Transverse colon (tissue), 4 donors: ENCODE measurements around the gene VAV2. TPM values are rescaled to one million over a fixed set of nuclear protein-coding genes. Genes with fewer than 3 reads are reported as not detected.

Experiments used
- DNase-seq: peaks from one replicate; pipeline ENCODE4 v3.0.0-alpha.2; 2019
- H3K27ac ChIP-seq, 4 donors: fragments of 200-600 bp; sonication (generic); 2 replicates each; pipeline ENCODE4 v1.5.1; 2016 to 2018; ENCODE audit warnings: inconsistent platforms in 4 of 4
- H3K27me3 ChIP-seq: fragments of 200-600 bp; sonication (generic); 2 replicates; pipeline ENCODE4 v1.5.1; 2017; ENCODE audit warnings: inconsistent platforms
- H3K36me3 ChIP-seq, 4 donors: fragments of 200-600 bp; sonication (generic); 2 replicates each; pipeline ENCODE4 v1.5.1; 2017 to 2019; ENCODE audit warnings: inconsistent platforms in 4 of 4
- H3K4me1 ChIP-seq, 4 donors: fragments of 200-600 bp; sonication (generic); 2 replicates each; pipeline ENCODE4 v1.5.1; 2017 to 2020; ENCODE audit warnings: inconsistent platforms in 4 of 4
- H3K4me3 ChIP-seq, 4 donors: fragments of 200-600 bp; sonication (generic); 1 replicate in 1 of 4; 2 replicates in 3 of 4; pipeline versions ENCODE4 v1.5.1 to v1.6.1; 2017 to 2019; ENCODE audit warnings: inconsistent platforms in 4 of 4
- H3K9me3 ChIP-seq, 2 donors: fragments of 200-600 bp; sonication (generic); 2 replicates each; pipeline ENCODE4 v1.5.1; 2017 to 2019; ENCODE audit warnings: inconsistent platforms in 2 of 2
- EP300 ChIP-seq: sonication (generic); formaldehyde crosslinking; IDR thresholded peaks from one replicate; pipeline ENCODE4 v1.6.1; 2017; ENCODE audit warnings: antibody characterized with exemption, low read depth
- POLR2A ChIP-seq: fragments of 450-650 bp; IDR thresholded peaks from one replicate; pipeline ENCODE4 v1.6.1; 2016; ENCODE audit warnings: antibody characterized with exemption, mild to moderate bottlenecking, moderate library complexity
- POLR2AphosphoS5 ChIP-seq, 3 donors: sonication (generic); formaldehyde crosslinking; IDR thresholded peaks; one replicate each; pipeline ENCODE4 v1.6.1; 2016; ENCODE audit warnings: antibody characterized with exemption in 3 of 3
- WGBS, 2 donors: methylation state at CpG; one replicate each; pipeline ENCODE4 v1.1.5; 2018; ENCODE audit warnings: low coverage in 1 of 2; 5-methylcytosine and 5-hydroxymethylcytosine counted together
- in situ Hi-C, 4 donors: fragments of 200-750 bp; cut with MboI; loops; one replicate each; pipeline versions ENCODE4 v1.15.0 to v1.15.1; 2017; ENCODE audit warnings: low sequenced_read_pairs in 3 of 4, low pct_ligation_motif_present in 1 of 4, low pct_unique_long_range_greater_than_20kb in 1 of 4
- intact Hi-C: fragments of 100-400 bp; cut with DNase I; formaldehyde crosslinking; loops from one replicate; pipeline ENCODE4 v1.15.1; 2023; ENCODE audit warnings: low total_unique reads
- total RNA-seq, 4 donors: library from RNA; depleted of rRNA; stranded (reverse); fragments of >200 nt; gene quantifications; one replicate each; pipeline ENCODE4 v1.1.0, GENCODE V29; 2016
- TF ChIP-seq, protein P1 (sequence below), 5 experiments: fragments of 200-600 bp in 3 of 5; fragments of 450-650 bp in 2 of 5; sonication (generic) in 3 of 5; IDR thresholded peaks; 1 replicate in 2 of 5; 2 replicates in 3 of 5; pipeline ENCODE4 v1.5.1; 2016 to 2017; ENCODE audit warnings: antibody characterized with exemption in 5 of 5, inconsistent platforms in 3 of 5, mild to moderate bottlenecking in 2 of 5, moderate library complexity in 1 of 5

Gene VAV2
- total RNA-seq, 4 donors from 2014 or later, result 8.2 to 52.4 (median 24.5) TPM

DNA sequence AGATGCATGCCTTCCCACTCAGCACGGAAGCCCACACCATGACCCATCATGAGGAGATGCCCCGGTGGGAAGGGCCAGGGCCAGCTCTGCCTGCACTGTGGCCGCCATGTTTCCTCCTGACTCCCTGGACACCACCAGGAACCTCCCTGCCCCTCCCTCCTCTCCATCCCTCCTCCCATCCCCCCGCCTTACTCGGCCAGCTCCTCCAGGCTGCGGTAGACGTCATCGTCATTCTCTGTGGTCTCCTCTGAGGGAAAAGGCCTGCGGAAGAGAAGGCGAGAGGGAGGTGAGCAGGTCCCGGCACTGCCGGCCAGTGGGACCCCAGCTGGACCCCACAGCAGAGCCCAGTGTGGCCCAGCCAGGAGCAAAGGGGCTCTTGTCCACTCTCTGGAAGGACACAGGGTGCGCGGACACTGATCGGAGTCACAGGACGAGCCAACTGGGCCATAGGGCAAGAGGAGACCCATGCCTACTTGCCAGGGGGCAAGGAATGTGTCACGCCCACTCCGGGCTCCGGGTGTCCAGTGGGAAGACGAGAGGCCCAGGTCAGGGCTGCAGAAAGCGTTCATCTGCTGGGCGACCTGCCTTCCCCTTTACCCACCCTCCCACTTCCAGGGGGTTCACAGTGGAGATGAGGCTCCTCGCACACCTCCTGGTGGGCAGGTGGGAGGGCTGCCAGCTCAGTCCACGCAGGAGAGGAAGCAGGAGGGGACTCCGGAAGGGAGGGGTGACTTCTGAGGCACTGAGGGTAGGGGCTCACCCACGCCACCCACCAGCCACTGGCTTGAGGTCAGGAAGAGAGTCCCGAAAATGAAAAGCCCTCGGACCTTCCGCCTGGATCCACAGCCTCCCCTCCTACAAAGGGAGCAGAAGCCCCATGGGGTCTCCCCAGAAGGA lies 157.8 kb downstream of the VAV2 start:
- no peak for DNase-seq
- no peak for TF ChIP-seq POLR2A
- TF ChIP-seq EP300, result no peak
- TF ChIP-seq, protein P1, sequence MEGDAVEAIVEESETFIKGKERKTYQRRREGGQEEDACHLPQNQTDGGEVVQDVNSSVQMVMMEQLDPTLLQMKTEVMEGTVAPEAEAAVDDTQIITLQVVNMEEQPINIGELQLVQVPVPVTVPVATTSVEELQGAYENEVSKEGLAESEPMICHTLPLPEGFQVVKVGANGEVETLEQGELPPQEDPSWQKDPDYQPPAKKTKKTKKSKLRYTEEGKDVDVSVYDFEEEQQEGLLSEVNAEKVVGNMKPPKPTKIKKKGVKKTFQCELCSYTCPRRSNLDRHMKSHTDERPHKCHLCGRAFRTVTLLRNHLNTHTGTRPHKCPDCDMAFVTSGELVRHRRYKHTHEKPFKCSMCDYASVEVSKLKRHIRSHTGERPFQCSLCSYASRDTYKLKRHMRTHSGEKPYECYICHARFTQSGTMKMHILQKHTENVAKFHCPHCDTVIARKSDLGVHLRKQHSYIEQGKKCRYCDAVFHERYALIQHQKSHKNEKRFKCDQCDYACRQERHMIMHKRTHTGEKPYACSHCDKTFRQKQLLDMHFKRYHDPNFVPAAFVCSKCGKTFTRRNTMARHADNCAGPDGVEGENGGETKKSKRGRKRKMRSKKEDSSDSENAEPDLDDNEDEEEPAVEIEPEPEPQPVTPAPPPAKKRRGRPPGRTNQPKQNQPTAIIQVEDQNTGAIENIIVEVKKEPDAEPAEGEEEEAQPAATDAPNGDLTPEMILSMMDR (IDR thresholded peaks at IDR 0.05), result no peak
- TF ChIP-seq POLR2AphosphoS5 (IDR thresholded peaks at IDR 0.05), result no peak
- Histone ChIP-seq H3K4me3 (no peak overlapping the region), H3K27ac (no peak overlapping the region), H3K9me3 (no peaks in the 10 kb centered on the region), H3K36me3 (no peaks in the 10 kb centered on the region), H3K4me1 (peaks cover 0 to 8% (median 4%) of the 10 kb centered on the region in 4 donors), H3K27me3 (no peaks in the 10 kb centered on the region)
- WGBS, 2 donors, result 90% methylated on average over 29 of the region's 29 CpGs; no CpG with 5 or more reads in 1 of the 2 donors
- in situ Hi-C loops (no loop called here), intact Hi-C loops (no loop called here)

- H3K4me3 ChIP-seq, result no peak overlapping the region
- DNase-seq, result no peak
- no peaks in the 10 kb centered on the region for H3K9me3 ChIP-seq
- H3K36me3 ChIP-seq, result no peaks in the 10 kb centered on the region
- H3K27me3 ChIP-seq, result no peaks in the 10 kb centered on the region
- in situ Hi-C loops, result no loop called here
- H3K27ac ChIP-seq, result no peak overlapping the region
- peaks cover 0 to 8% (median 4%) of the 10 kb centered on the region in 4 donors for H3K4me1 ChIP-seq
- intact Hi-C loops, result no loop called here
- 97% methylated on average over 6 to 22 of the region's 22 CpGs for WGBS, 2 donors
- TF ChIP-seq EP300 (no peak), POLR2A (no peak), POLR2AphosphoS5 (IDR thresholded peaks at IDR 0.05) (no peak)
- TF ChIP-seq, protein P1 (IDR thresholded peaks at IDR 0.05), result no peak
Observed at GRCh38 chr9:133833388-133834025, 158.6 kb downstream of the VAV2 start.

- no peaks in the 10 kb centered on the region for H3K36me3 ChIP-seq
- H3K4me3 ChIP-seq, result no peak overlapping the region
- TF ChIP-seq EP300, result no peak
- intact Hi-C loops (no loop called here), in situ Hi-C loops (no loop called here)
- H3K27me3 ChIP-seq, result no peaks in the 10 kb centered on the region
- WGBS, 2 donors, result 91% methylated on average over 7 of the region's 8 CpGs; no CpG with 5 or more reads in 1 of the 2 donors
- DNase-seq, result no peak
- H3K27ac ChIP-seq, result no peak overlapping the region
- no peaks in the 10 kb centered on the region for H3K9me3 ChIP-seq
- peaks cover 0 to 5% (median 2%) of the 10 kb centered on the region in 4 donors for H3K4me1 ChIP-seq
Observed at GRCh38 chr9:133832877-133833276, 159.2 kb downstream of the VAV2 start.

GRCh38 chr9:133830711-133831110 lies 161.4 kb downstream of the VAV2 start:
- Histone ChIP-seq H3K4me3 (no peak overlapping the region), H3K27ac (no peak overlapping the region), H3K9me3 (no peaks in the 10 kb centered on the region), H3K4me1 (peaks cover 0 to 10% (median 3%) of the 10 kb centered on the region in 4 donors), H3K27me3 (no peaks in the 10 kb centered on the region), H3K36me3 (no peaks in the 10 kb centered on the region)
- DNase-seq, result no peak
- WGBS, 2 donors, result 88 to 100% methylated on average over 1 to 3 of the region's 3 CpGs
- TF ChIP-seq POLR2AphosphoS5 (IDR thresholded peaks at IDR 0.05) (no peak), POLR2A (no peak), EP300 (no peak)
- TF ChIP-seq, protein P1 (IDR thresholded peaks at IDR 0.05), result no peak
- intact Hi-C loops, result no loop called here
- in situ Hi-C loops, result no loop called here
